HG03175 (cell line): Measurements from ENCODE around the gene PEX14.

Experiments
- ATAC-seq: cut with Tn5 transposase; IDR thresholded peaks from one replicate; pipeline ENCODE4 v1.9.1; 2021; ENCODE audit warnings: mild to moderate bottlenecking, moderate library complexity; ENCODE audit not compliant: unreplicated experiment

The PEX14 gene

DNA sequence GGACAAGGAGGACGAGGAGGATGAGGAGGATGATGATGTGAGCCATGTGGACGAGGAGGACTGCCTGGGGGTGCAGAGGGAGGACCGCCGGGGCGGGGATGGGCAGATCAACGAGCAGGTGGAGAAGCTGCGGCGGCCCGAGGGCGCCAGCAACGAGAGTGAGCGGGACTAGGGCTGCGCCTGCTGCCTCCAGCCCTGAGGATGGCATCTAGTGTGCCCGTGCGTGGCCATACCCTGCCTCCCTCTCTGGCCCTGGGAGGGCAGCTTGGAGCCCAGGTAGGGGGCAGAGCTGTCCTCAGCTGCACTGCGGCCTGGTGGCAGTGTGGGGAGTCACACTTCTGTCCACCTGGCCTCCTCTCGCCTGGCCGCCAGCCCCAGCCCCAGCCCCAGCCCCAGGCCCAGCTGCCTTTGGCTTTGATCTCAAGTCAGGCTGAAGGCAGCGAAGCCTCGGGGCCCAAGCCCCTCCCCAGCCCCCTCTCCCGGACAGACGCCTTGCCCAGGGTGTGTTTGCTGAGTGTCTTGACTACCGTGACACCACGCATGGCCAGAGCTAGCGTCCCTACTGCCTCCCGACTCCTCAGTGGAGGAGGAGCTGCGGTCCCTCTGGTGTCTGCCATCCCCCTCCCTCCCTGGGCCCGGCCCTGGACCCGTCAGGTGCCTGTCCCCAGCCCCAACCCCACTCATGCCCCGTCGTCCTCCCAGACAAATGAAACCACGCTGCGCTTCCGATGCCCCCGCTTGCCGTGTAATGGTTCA lies 155.2 kb downstream of the PEX14 start:
- ATAC-seq = no peak

DNA sequence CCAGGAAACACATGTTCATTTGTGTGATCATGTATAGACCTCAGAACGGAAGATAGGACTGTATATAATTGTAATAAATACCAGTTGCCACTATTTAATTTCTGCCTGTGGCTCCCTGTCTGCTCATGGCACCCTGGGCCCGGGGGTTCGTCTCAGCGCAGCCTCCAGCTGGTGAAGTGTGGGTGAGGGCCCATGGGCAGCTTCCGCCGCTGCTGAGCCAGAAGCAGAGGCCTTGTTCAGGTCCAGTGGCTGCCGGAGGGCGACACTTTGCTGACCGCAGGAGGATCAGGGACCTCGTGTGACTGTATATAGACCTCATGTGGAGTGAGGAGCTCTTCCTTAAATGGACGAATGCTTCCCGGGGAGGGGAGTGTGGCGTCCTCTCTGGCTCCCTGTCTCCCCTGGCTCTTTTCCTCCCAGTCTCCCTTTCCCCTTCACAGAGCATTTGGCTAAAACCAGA lies 155.9 kb downstream of the PEX14 start:
- no peak for ATAC-seq

DNA sequence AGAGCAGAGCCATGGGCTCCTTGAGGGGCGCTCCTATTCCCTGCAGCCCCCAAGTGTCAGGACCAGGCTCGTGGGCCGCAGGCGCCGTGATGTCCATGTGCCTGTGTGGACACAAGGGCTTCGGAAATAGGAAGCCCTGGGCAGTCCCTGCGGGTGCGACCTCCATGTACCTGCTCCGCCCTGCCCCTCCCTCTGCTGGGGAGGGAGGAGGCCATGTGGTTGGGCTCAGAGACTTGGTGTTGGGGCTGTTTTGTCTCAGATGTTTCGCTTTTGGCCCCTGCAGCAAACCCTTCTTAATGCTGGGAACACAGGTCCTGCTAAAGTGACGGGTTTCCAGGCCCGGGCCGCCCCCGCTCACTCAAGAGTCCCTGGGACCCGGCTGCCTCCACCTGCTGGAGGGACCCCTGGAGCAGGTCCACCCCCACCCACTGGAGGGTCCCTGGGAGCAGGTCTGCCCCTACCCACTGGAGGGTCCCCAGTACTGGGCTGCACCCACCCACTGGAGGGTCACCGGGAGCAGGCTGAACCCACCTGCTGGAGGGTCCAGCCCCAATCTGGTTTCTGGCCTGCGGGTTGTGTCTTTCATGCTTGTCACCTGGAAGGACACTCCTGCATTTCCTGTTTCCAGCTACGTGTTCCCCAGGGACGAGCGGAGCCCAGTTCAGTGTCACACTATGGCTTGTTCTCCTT lies 156.5 kb downstream of the PEX14 start:
- ATAC-seq = no peak

DNA sequence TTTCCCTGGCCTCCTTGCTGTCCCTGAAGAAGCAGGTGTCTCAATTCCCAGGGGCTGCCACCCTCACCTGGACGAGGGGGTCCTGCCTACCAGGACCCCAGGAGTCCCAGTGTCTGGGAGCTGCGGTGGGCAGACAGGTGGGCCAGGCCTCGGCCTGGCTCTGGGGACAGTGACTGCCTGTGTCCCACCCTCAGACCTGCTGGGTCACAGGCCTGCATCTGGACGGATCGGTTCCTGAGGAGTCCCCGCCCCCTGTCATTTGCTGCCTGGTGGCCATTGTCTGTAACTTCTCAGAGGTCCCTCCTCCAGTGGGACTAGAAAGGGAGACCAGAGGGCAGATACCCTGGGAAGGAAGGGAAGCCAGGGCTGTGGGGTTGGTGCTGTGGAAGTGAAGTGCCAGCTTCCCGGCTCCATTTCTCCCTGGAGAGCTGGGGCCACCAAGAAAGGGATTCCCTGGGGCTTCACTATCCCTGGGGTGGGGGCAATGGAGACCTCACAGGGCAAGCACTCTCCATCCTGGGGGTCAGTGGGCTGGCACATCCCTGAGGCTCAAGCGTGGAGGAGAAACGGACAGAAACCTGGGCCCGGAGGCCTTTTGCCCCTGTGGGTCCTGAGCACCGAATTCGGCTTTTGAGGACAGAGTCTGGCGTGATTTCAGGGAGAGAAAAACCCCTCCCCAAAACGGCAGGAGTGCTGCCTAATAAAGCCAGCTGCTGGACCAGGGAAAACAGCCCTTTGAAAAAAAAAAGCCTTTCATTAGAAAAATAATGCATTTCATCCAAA lies 157.3 kb downstream of the PEX14 start:
- ATAC-seq = no peak

DNA sequence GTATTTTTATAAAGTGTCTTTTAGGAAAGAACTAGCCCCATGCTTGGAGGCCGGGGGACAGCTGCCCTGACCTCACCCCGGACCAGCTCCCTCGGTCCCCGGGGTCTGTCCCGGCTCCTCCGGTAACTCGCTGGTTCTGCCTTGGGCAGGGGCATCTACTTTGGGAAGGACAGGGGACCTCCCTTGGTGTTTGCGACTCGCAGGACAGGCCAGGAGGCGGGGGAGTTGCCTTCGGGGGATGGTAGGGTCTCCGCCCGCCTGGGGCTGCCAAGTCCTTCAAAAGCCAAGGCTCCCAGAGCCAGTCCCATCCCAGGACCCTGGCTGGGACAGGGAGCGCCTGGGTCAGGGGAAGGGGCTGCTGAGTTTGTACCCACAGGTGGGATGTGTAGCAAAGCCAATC lies 157.9 kb downstream of the PEX14 start:
- ATAC-seq = no peak

DNA sequence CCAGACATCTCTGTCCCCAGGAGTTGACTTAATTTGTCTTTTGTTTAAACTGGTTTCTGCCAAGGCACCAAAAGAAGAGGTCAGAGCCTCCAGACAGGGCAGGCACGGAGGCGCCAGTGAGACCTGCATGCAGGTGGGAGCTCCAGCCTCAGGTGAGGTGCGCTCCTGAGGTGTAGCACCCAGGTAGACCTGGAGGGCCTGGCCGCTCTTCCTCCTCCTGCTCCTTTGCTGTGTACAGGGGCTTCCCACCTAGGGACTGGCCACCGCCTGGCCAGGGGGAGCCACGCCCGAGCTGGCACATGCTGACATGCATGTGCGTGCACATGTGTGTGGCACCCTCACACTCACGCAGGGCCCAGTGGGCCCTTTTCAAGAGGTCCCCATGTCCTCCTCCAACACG lies 158.7 kb downstream of the PEX14 start:
- ATAC-seq = no peak

DNA sequence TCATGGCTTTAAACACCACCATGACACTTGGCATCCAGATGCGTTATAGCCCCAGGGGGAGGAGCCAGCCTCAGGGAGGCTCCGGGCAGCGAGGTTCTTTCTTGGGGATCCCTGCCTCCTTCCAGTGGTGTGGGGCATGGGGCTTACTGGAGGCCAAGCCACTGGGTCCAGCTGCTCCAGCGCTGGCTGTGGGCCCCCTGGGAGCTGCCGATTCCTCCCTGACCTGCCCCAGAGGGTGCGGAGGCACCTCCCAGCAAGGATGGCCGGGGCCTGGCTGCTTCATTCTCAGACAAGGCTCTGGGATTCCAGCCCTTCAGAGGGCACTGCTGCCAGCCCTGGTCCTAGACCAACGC lies 159.3 kb downstream of the PEX14 start:
- ATAC-seq = no peak

DNA sequence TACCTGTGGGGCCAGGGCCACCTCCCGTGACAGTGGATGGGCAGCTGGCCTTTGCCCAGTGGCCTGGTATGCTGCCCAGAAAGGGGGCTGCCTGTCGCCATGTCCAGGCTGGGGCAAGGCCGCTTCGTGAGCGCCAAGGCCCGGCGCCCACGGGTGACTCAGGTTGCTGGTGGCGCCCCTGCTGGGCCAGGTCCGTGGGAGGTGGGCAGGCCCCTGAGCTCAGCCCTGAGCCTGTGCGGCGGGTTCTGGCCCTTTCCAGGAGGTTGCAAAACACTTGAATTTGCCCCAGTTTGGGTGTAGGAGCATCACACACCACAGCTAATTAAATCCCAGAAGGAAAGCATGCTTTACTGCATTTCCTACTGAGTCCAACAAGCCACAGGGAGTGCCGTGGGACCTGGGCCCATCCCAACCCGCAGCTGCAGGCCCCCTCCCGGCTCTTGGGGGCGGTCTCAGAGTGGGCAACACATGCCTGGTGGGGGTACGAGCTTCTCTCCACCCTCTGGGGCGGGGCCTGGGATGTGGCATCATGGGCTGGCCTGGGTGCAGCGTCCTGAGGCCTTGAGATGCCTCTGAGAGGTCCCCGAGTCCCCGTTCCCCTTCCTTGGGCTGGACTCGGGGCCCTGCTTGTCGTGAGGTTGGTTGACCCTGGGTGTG lies 159.8 kb downstream of the PEX14 start:
- no peak for ATAC-seq

DNA sequence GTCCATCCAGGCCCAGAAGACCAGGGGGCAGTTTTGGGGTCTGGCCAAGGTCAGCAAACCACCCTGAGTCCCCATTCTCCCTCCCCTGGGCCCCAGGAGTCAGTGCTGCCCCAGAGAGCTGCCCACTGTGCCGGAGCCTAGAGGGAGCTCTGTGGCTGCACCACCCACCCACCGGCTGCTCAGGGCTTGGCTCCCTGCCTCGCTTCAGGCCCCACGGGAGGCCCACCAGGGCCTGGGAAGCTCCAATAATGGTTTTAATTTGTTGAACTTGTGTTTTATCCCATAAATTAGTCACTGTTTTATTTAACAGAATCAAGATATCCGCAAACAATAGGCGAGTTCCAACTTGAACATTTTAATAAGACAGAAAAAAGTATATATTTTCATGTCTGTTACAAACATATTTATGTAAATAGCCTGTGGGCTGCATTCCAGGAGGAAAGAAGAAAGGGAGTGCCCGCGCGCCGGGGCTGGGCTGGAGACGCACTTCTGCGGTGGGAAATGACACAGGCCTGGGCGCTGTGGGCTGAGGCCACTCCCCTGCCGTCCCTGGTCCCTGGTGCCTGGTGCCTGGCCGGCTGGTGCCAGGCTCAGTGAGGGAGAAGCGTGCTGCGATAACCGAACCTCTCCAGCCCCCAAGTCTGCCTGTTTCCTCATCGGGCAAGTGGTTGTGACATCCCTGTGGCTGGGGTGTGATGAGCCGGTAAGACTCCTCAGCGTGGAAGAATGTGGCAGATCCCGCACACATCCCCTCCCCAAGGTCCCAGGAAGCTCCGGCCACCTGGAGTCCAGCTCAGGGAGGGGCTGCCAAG lies 160.5 kb downstream of the PEX14 start:
- ATAC-seq = no peak

DNA sequence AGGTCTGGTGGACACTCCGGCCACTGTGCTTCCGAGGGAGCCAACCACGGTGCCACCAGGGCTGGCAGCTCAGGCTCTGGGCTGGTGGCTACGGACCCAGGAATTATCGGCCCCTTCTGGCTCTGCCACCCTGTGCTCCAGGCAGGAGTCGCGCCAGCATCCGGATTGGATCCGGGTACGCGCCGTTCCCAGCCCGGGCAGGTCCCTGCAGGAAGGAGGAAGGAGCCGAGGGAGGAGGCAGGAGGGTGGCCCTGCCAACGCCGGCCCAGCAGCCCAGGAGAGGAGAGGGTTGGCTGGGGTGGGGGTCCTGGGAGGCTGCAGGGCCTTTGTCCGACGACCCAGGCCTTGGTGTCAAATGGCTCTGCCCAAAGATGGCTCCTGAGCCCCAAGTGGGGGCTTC lies 161.2 kb downstream of the PEX14 start:
- no peak for ATAC-seq

DNA sequence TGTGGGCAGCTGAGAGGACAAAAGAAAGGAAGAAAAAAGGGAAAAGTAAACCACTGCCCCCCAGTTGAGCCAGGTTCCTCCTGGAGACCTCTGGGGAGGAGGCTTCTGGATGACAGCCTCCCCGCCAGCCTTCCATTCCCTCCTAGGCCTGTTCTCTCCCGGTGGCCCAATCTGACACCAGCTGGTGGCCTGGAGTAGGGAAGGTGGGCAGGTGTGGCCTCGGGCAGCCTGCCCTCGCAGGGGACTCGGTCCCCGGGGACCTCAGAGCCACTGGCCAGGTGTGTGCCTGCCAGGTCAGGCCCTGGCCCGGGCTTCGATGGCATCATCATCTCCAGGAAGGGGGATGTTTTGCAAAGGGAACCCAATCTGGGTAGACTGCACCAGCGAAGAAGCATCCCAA lies 162.7 kb downstream of the PEX14 start:
- no peak for ATAC-seq

DNA sequence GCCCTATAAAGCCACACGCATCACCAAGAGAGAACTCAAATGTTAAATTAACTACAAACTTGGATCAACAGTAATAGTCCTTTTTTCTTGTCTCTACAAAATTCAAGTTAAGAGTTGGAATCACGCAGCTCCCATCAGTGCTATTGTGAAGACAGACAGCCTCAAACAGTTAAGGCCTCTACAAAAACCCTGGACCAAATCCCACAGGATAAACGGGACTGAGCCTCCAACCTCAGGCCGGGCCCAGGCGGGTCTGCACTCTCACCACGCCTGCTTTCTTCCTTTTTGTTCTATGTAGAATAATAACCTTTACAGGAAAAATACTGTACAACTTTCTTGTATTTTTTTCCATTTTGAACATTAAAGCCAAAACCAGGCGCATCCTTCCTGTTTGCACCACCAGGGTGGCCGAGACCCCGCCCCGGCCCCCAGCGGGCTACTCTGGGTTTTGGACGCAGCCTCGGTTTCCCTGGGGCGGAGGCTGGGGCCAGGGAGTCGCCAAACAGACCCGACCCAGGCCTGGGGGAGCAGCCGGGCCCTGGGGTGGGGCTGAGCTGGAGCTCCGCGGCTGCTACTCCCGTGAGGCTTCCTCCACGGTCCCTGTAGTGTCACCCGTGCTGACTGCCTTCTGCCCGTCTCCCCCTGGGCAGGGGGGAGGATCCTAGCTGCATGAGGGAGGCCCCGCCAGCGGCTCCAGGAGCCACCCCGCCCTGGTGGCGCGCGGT lies 163.2 kb downstream of the PEX14 start:
- no peak for ATAC-seq

DNA sequence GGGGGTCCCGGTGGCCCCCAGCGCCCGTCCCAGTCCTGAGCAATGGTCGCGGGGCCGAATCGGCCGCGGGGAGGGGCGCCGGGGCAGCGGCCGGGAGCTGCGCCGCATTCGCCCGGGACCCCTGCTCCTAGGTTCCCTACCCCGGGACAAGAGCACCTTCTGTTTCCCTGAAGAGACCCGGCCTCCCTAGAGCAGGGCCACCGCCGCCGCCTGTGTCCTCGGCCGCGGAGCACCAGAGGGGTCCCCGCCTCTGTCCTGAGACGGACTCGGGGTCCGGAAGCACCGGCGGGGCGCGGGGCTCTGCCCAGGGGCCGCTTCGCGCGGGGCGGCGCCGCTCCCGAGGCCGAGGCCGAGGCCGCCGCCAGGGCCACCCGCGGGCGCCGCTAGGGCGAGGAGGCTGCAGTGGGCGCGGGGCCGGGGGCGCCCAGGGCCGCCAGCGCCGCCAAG lies 163.8 kb downstream of the PEX14 start:
- ATAC-seq = no peak

DNA sequence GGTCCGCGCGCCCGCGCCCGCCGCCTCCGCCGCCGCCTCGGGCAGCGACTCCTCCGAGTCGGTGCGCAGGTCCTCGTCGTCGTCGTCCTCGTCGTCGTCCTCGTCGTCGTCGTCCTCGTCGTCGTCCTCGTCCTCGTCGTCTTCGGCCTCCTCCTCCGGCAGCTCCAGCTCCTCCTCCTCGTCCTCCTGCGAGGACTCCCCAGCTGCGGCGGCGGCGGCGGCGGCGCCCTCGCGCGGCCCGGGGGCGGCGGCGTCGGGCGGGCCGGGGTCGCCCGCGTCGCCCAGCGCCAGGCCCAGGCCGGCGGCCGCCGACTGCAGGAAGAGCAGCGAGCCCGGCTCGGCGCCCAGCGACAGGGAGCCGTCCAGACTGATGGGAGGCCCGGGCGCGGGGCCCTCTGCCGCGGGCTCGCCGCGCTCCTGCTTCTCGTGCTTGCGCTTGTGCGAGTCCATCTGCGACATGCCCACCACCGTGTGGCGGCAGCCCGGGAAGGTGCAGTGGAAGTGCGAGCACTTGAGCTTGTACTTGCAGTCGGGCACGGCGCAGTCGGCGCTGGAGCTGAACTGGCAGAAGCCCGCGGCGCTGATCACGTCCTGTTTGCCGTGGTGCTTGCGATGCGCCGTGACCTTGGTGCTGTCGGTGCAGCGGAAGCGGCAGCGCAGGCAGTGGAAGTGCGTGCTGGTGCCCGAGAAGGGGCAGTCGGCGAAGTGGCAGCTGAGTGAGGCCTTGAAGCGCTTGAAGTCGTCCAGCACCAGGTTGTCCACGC lies 164.4 kb downstream of the PEX14 start:
- ATAC-seq = no peak

DNA sequence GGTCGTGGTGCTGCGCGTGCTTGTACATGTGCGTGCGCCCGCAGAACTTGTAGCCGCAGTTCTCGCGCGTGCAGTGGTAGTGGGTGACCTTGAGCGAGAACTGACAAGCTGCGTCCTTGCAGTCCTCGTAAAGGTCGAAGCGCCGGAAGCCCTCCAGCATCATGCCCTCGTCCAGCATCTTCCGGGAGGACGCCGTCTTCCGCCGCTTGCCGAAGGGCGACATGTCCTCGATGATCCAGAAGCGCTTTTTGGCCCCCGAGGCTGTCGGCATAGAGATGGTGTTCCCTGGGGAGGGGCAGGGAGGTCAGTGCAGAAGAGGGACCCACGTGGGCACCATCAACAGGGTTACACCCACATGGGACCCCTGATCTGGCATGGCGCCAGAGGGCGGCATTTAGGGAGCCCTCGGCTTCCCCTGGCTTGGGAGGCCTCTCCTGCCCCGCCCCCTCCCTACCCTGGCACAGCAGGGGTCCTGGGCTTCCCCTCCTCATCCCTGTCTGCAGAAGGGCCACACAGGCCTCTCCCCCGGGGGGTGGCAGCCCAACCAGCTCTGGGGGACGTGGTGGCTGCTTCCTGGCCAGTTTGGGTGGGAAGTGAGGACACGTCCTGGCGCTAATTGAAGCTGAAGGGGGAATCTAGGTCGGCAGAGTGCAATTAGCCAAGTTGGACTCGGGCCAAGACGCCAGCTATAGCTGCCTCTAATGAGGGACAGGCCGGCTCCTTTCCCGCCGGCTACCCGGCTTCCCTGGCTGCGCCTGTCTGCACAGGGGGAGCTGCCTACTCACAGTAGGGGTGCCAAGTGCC lies 165.2 kb downstream of the PEX14 start:
- ATAC-seq = no peak

DNA sequence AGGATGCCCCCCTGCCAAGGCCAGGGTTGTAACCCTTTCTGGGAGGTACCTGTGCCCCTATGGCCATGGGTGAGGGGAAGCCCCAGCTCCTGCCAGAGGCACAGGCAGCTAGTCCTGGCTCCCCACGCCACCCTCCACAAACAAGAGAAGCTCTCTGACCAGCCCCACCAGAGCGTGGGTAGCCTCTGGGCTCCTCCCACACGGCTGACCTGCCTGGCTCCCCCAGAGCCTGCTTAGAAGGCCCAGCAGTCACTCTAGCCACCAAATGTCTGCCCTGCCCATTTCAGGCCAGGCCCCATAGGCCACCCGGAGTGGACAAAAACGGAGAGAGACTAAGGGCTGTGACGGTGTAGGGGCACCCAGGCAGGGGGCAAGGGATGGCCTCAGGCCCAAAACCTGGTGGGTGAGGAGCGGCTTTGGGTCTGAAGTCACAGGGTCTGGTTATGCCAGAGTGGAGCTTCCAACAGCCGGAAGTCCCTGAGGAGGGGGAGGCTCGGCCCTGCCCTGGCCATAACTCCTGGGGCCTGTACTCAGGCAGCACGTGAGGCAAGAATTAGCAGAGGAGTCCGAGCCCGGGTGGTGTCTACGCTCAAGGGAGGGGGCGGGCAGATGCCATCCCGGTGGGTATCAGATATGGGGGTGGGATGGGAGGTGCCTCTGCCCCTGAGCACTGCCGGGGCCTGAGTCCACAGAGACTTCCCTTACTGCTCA lies 166.2 kb downstream of the PEX14 start:
- ATAC-seq = no peak

DNA sequence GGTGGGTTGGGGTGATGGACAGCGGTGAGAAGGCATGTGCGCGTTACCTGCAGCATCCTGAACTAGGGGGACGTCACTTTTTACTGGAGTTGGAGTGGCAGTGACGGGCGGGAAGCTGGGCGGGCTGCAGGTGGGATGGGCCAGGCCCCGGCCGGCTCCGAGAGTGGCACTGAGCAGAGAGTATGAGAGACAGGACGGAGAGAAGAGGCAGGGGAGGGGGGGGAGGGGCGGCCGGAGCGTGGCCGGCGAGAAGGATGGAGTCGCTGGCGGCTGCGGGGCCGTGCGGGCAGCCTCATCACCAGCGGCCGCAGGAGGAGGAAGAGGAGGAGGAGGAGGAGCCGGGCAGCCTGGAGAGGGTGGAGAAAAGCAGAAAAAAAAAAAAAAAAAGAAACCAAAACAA lies 167.2 kb downstream of the PEX14 start:
- ATAC-seq = no peak
